KMS-11 (cell line): ENCODE results near the gene CBX1.

Experiments used
- H2AFZ ChIP-seq: fragments of 200-600 bp; sonication (generic); 2 replicates; pipeline ENCODE4 v1.6.1; 2016; ENCODE audit warnings: antibody characterized with exemption, mixed run types, low read depth
- H3K27ac ChIP-seq: fragments of 200-600 bp; sonication (generic); 2 replicates; pipeline ENCODE4 v1.6.1; 2016; ENCODE audit warnings: mild to moderate bottlenecking, mixed run types
- H3K27me3 ChIP-seq: fragments of 200-600 bp; sonication (generic); 2 replicates; pipeline ENCODE4 v1.6.1; 2017; ENCODE audit warnings: mild to moderate bottlenecking, low read depth, mixed run types, moderate library complexity; ENCODE audit not compliant: insufficient read depth
- H3K36me3 ChIP-seq: fragments of 200-600 bp; sonication (generic); 2 replicates; pipeline ENCODE4 v1.6.1; 2017; ENCODE audit warnings: mild to moderate bottlenecking, mixed run types; ENCODE audit not compliant: insufficient read depth
- H3K4me1 ChIP-seq: fragments of 200-600 bp; sonication (generic); 2 replicates; pipeline ENCODE4 v1.6.1; 2016; ENCODE audit warnings: mild to moderate bottlenecking, low read depth, mixed run types; ENCODE audit not compliant: poor library complexity, severe bottlenecking
- H3K4me2 ChIP-seq: fragments of 200-600 bp; sonication (generic); 2 replicates; pipeline ENCODE4 v1.7.0; 2016; ENCODE audit warnings: mild to moderate bottlenecking, mixed run types
- H3K4me3 ChIP-seq: fragments of 200-600 bp; sonication (generic); IDR thresholded peaks from 2 replicates; pipeline ENCODE4 v1.6.1; 2017; ENCODE audit warnings: low read depth, low read length, mixed read lengths; ENCODE audit not compliant: insufficient read depth
- H3K79me2 ChIP-seq: fragments of 200-600 bp; sonication (generic); 2 replicates; pipeline ENCODE4 v1.6.1; 2016; ENCODE audit warnings: low read depth, mixed run types; ENCODE audit not compliant: insufficient read depth
- H3K9ac ChIP-seq: fragments of 200-600 bp; sonication (generic); 2 replicates; pipeline ENCODE4 v1.6.1; 2016; ENCODE audit warnings: mild to moderate bottlenecking, mixed run types
- H4K20me1 ChIP-seq: fragments of 200-600 bp; sonication (generic); 2 replicates; pipeline ENCODE4 v1.6.1; 2016; ENCODE audit warnings: mild to moderate bottlenecking, mixed run types; ENCODE audit not compliant: insufficient read depth
- CTCF ChIP-seq: fragments of 200-600 bp; sonication (generic); conservative IDR thresholded peaks from 2 replicates; pipeline ENCODE4 v1.6.1; 2017; ENCODE audit warnings: low read depth, mild to moderate bottlenecking, antibody characterized with exemption, low read length, moderate library complexity, mixed read lengths

Gene CBX1

GRCh38 chr17:48058393-48059124 is 42.7 kb downstream of the CBX1 start:
- H3K79me2 ChIP-seq, result peaks cover 49% of the 10 kb centered on the region
- no peak overlapping the region for H3K4me2 ChIP-seq
- peaks cover 16% of the 10 kb centered on the region; the same call in 1 of the 2 replicates for H3K36me3 ChIP-seq
- H4K20me1 ChIP-seq, result no peaks in the 10 kb centered on the region
- peaks cover 60% of the 10 kb centered on the region for H3K4me1 ChIP-seq
- peak overlapping the region; percentile 20; the same call in 1 of the 2 replicates for H3K27ac ChIP-seq
- no peak for TF ChIP-seq CTCF
- no peak overlapping the region for H2AFZ ChIP-seq
- H3K4me3 ChIP-seq, result no peak overlapping the region
- H3K27me3 ChIP-seq, result no peaks in the 10 kb centered on the region
- H3K9ac ChIP-seq, result no peak overlapping the region

GRCh38 chr17:48057626-48058025 is 43.7 kb downstream of the CBX1 start:
- TF ChIP-seq CTCF, result no peak
- no peaks in the 10 kb centered on the region for H4K20me1 ChIP-seq
- no peak overlapping the region for H3K4me3 ChIP-seq
- no peak overlapping the region; the same call in 1 of the 2 replicates for H3K27ac ChIP-seq
- no peak overlapping the region for H3K9ac ChIP-seq
- peaks cover 59% of the 10 kb centered on the region for H3K79me2 ChIP-seq
- H2AFZ ChIP-seq, result no peak overlapping the region
- peaks cover 16% of the 10 kb centered on the region; the same call in 1 of the 2 replicates for H3K36me3 ChIP-seq
- H3K4me1 ChIP-seq, result peaks cover 64% of the 10 kb centered on the region
- no peaks in the 10 kb centered on the region for H3K27me3 ChIP-seq
- no peak overlapping the region for H3K4me2 ChIP-seq

- Histone ChIP-seq H3K27me3 (no peaks in the 10 kb centered on the region), H4K20me1 (no peaks in the 10 kb centered on the region), H2AFZ (no peak overlapping the region), H3K9ac (no peak overlapping the region), H3K4me3 (no peak overlapping the region), H3K79me2 (peaks cover 66% of the 10 kb centered on the region), H3K4me2 (0 out of 2 replicates have a peak overlapping the region, but pooled peaks have one; percentile 89), H3K4me1 (peaks cover 71% of the 10 kb centered on the region), H3K27ac (peak overlapping the region; percentile 76), H3K36me3 (peaks cover 11% of the 10 kb centered on the region; the same call in 1 of the 2 replicates)
- TF ChIP-seq CTCF, result no peak
Measured at GRCh38 chr17:48056879-48057278, 44.4 kb downstream of the CBX1 start.

- peak overlapping the region; percentile 76 for H3K27ac ChIP-seq
Measured at GRCh38 chr17:48056246-48056745, 45.0 kb downstream of the CBX1 start.

More at GRCh38 chr17:48056246-48056745, 45.0 kb downstream of the CBX1 start:
- TF ChIP-seq CTCF, result no peak
- peaks cover 72% of the 10 kb centered on the region for H3K79me2 ChIP-seq
- H4K20me1 ChIP-seq, result no peaks in the 10 kb centered on the region
- H2AFZ ChIP-seq, result no peak overlapping the region
- H3K9ac ChIP-seq, result peak overlapping the region; percentile 58; the same call in 1 of the 2 replicates
- H3K4me3 ChIP-seq, result no peak overlapping the region
- peak overlapping the region; percentile 89 for H3K4me2 ChIP-seq
- peaks cover 77% of the 10 kb centered on the region for H3K4me1 ChIP-seq
- H3K36me3 ChIP-seq, result peaks cover 11% of the 10 kb centered on the region; the same call in 1 of the 2 replicates
- H3K27me3 ChIP-seq, result no peaks in the 10 kb centered on the region
